ENCODE results near the gene CEP112. TPM values are rescaled to one million over a fixed set of nuclear protein-coding genes. Genes with fewer than 3 reads are reported as not detected.

Gene CEP112
- total and polyA plus RNA-seq, 2 donors (not counting 3 experiments of a cell fraction or from before 2014, with no cell fraction given) = 1.5 to 25.3 TPM

DNA sequence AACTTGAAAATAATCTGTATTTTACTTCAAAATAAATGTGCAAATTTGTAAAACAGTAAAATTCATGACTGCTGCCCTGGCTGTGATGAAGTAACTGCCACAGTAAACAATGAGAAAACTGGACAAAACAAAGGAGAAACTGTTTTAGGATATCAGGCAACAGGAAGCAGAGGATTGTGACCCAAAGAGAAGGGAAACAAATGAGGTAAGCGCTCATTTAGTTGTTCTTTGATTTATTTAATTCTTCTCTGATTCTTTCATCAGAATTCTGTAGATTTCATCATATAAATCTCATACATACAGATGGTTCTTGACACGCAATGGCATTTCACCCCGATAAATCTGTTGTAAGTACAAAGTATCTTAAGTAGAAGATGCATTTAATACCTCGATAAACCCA, 432.4 kb downstream of the CEP112 start:
- CTCF ChIA-PET = no interaction called here
- Histone ChIP-seq H3K27me3 (ENCODE audit: control insufficient read depth in 2 of 2, insufficient read depth in 2 of 2, low read length in 2 of 2) (no peaks in the 10 kb centered on the region), H3K27ac (ENCODE audit: insufficient read depth, low read depth, low read length) (no peak overlapping the region), H3K4me2 (ENCODE audit: insufficient read depth, low read length) (no peak overlapping the region), H3K9me1 (replicated peaks; ENCODE audit: control insufficient read depth, extremely low read depth, insufficient read depth, low read length) (no peaks in the 10 kb centered on the region), H4K20me1 (replicated peaks; ENCODE audit: control insufficient read depth, extremely low read depth, insufficient read depth, low read length) (no peaks in the 10 kb centered on the region), H3K79me2 (ENCODE audit: control insufficient read depth, insufficient read depth, low read length) (no peaks in the 10 kb centered on the region), H3K4me3 (replicated peaks in 1 of 3; ENCODE audit: insufficient read depth in 1 of 3, low read depth in 1 of 3, low read length in 3 of 3) (no peak overlapping the region), H2AFZ (ENCODE audit: low read depth, low read length) (no peak overlapping the region), H3K9me3 (replicated peaks; ENCODE audit: control insufficient read depth, insufficient read depth, low read length) (no peaks in the 10 kb centered on the region), H3K9ac (replicated peaks; ENCODE audit: extremely low read depth, insufficient read depth, low read length) (no peak overlapping the region), H3K4me1 (ENCODE audit: control insufficient read depth, extremely low read depth, insufficient read depth, low read length) (no peaks in the 10 kb centered on the region), H3K36me3 (ENCODE audit: control insufficient read depth in 2 of 2, extremely low read depth in 1 of 2, insufficient read depth in 2 of 2, low read length in 2 of 2) (no peaks in the 10 kb centered on the region)
- FAIRE-seq (no peak), DNase-seq (ENCODE audit: low read depth, low spot score) (peak; percentile 13)
- TF ChIP-seq, protein P1, sequence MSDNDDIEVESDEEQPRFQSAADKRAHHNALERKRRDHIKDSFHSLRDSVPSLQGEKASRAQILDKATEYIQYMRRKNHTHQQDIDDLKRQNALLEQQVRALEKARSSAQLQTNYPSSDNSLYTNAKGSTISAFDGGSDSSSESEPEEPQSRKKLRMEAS (IDR thresholded peaks at IDR 0.05; ENCODE audit: insufficient read depth, insufficient read length) = no peak
- no peak for TF ChIP-seq POLR2A (IDR thresholded peaks at IDR 0.05; ENCODE audit: low read depth, low read length)
- no peak for TF ChIP-seq EZH2 (IDR thresholded peaks at IDR 0.05; ENCODE audit: borderline replicate concordance, low read depth, low read length, severe bottlenecking)
- no peak for TF ChIP-seq GATA2 (IDR thresholded peaks at IDR 0.05; ENCODE audit: insufficient read depth, insufficient read length, low read depth, low read length)
- no peak for TF ChIP-seq CTCF (IDR thresholded peaks at IDR 0.05; ENCODE audit: extremely low read depth in 1 of 2, insufficient read depth in 1 of 2, low read depth in 1 of 2, low read length in 2 of 2)
- POLR2A ChIA-PET = no interaction called here
- BruUV-seq (replicated peaks) = no TSS peak
- intact Hi-C loops (cut with micrococcal nuclease) (no loop called here), dilution Hi-C loops (cut with MboI; ENCODE audit: extremely low pct_ligation_motif_present, low sequenced_read_pairs) (no loop called here)

GRCh38 chr17:65756760-65757159, 435.2 kb downstream of the CEP112 start:
- TF ChIP-seq POLR2AphosphoS5 (IDR thresholded peaks at IDR 0.05; ENCODE audit: insufficient read depth, low read depth, low read length) (no peak), FOS (IDR thresholded peaks at IDR 0.05; ENCODE audit: borderline replicate concordance, insufficient read depth, low read length) (no peak), POLR2A (IDR thresholded peaks at IDR 0.05; ENCODE audit: low read depth, low read length) (no peak), MYC (IDR thresholded peaks at IDR 0.05; ENCODE audit: low read depth, low read length) (no peak), GATA2 (IDR thresholded peaks at IDR 0.05; ENCODE audit: insufficient read depth, insufficient read length, low read depth, low read length) (no peak)
- CTCF ChIA-PET = interaction anchor here (1.6 kb wide), 1 partner anchor 16 kb away, joined by 5 read pairs; no protein-coding TSS in a partner anchor
- Histone ChIP-seq H3K9me1 (replicated peaks; ENCODE audit: control insufficient read depth, extremely low read depth, insufficient read depth, low read length) (no peaks in the 10 kb centered on the region), H3K27ac (ENCODE audit: insufficient read depth, low read depth, low read length) (no peak overlapping the region), H3K27me3 (ENCODE audit: control insufficient read depth in 2 of 2, insufficient read depth in 2 of 2, low read length in 2 of 2) (no peaks in the 10 kb centered on the region), H3K9me3 (replicated peaks; ENCODE audit: control insufficient read depth, insufficient read depth, low read length) (no peaks in the 10 kb centered on the region), H3K4me3 (replicated peaks in 1 of 3; ENCODE audit: insufficient read depth in 1 of 3, low read depth in 1 of 3, low read length in 3 of 3) (no peak overlapping the region), H3K9ac (replicated peaks; ENCODE audit: extremely low read depth, insufficient read depth, low read length) (no peak overlapping the region), H3K4me2 (ENCODE audit: insufficient read depth, low read length) (no peak overlapping the region), H2AFZ (ENCODE audit: low read depth, low read length) (no peak overlapping the region), H3K36me3 (ENCODE audit: control insufficient read depth in 2 of 2, extremely low read depth in 1 of 2, insufficient read depth in 2 of 2, low read length in 2 of 2) (no peaks in the 10 kb centered on the region), H4K20me1 (replicated peaks; ENCODE audit: control insufficient read depth, extremely low read depth, insufficient read depth, low read length) (no peaks in the 10 kb centered on the region), H3K79me2 (ENCODE audit: control insufficient read depth, insufficient read depth, low read length) (no peaks in the 10 kb centered on the region), H3K4me1 (ENCODE audit: control insufficient read depth, extremely low read depth, insufficient read depth, low read length) (no peaks in the 10 kb centered on the region)
- DNase-seq (ENCODE audit: low read depth, low spot score) (no peak), FAIRE-seq (no peak)
- dilution Hi-C loops (cut with MboI; ENCODE audit: extremely low pct_ligation_motif_present, low sequenced_read_pairs) (no loop called here), intact Hi-C loops (cut with micrococcal nuclease) (no loop called here)
- no TSS peak for BruUV-seq (replicated peaks)
- POLR2A ChIA-PET = no interaction called here

Measured in endothelial cell of umbilical vein (primary cell).